ENCODE data around the gene PLK3. TPM values are rescaled to one million over a fixed set of nuclear protein-coding genes. Genes with fewer than 3 reads are reported as not detected.
"Not testable (repeated sequence)": the region's sequence is repeated elsewhere in the genome, so short reads cannot be mapped to it uniquely, and the experiment has no call there.

Gene PLK3
- total RNA-seq, 1 donor from 2014 or later = 11.7 TPM

DNA sequence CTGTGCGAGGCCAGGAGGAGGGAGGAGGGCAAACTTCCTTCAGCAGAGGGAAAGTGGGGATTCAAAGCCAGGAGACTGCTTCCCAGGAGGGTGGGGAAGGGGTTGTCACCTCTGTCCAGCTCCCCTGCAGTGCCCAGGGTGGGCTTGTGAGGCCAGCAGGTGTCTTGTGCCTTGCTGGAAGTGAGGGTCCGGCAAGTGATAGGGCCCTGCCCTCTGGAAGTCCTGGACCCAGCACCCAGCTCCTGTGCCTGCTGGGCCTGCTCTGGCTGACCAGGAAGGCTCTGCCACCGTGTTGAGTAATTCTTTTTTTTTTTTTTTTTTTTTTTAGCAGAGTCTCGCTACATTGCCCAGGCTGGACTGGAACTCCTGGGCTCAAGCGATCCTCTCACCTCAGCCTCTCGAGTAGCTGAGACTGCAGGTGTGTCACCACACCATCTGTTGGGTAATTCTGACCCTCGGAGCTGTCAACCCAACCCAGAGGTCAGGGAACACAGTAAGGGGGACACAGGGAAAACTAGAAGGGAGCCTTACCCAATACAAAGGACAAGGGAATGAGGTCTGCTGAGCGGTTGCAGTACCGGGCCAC, 13.2 kb upstream of the PLK3 start:
- no peak for DNase-seq (ENCODE audit: low read depth in 2 of 2)

DNA sequence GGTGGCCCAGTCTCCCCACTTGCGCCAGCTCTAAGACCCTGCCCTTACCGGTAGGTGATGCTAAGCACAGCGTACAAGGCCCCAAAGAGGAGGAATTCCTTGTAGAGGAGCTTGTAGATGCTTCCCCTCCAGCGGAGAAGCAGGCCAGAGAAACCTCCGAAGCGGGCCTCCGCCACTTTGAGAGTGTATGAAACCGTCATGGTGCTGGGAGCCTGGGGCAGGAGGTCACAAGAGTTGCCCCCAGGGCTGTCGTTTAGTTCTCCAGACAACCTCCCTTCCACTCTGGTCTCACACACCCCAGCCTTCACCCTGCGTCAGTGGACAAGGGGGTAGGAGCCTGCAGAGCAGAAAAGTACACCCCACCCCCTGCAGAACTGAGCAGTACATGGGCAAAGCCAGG, 12.7 kb upstream of the PLK3 start:
- no peak for DNase-seq (ENCODE audit: low read depth in 2 of 2)

- no peak for DNase-seq (ENCODE audit: low read depth in 2 of 2)
These were observed 11.9 kb upstream of the PLK3 start, which contains the start of gene BEST4 for GRCh38 chr1:44788120-44788860. BEST4 (minus strand) TSS chr1:44788170; CDS start chr1:44787705, 465 bp downstream.

- no peak for DNase-seq (ENCODE audit: low read depth in 2 of 2)
These were observed 9.0 kb upstream of the PLK3 start for GRCh38 chr1:44790968-44791801.

DNA sequence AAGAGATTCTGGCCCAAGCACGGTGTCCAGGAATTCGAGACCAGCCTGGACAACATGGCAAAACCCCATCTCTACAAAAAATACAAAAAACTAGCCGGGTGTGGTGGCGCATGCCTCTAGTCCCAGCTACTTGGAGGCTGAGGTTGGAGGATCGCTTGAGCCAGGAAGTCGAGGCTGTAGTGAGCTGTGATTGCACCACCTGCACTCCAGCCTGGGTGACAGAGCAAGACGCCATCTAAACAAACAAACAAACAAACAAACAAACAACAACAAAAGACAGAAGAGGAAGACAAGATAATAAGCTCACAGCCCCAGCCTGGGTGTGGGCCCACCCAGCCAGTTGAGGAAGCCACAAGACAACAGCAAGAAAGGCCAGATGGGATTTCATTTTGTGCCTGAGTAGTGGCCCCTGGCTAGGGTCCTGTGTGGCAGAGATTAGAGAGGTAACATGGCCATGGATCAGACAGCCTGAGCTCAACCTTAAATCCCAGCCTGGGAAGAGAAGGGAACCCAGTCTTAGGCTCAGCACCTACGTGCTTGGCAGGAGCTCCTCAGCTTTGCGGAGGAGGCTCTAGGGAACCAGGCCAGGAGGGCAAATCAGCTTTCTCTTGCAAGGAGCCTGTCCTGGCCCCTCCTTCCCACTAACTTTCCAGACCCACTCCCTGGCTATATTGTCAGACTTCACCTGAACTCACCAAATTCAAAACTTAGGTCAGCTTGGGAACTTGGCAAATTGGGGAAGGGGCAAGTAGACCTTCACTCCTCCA, 7.3 kb upstream of the PLK3 start:
- DNase-seq (ENCODE audit: low read depth in 2 of 2) = no peak

DNA sequence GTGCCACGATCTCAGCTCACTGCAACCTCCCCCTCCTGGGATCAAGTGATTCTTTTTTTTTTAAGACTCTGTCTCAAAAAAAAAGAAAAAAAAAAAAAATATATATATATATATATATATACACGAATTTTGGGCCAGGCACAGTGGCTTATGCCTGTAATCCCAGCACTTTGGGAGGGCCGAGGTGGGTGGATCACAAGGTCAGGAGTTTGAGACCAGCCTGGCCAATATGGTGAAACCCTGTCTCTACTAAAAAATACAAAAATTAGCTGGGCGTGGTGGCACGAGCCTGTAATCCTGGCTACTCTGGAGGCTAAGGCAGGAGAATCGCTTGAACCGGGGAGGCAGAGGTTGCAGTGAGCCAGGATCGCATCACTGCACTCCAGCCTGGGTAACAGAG, 2.3 kb upstream of the PLK3 start:
- DNase-seq (ENCODE audit: low read depth in 2 of 2) = not testable (repeated sequence)

DNA sequence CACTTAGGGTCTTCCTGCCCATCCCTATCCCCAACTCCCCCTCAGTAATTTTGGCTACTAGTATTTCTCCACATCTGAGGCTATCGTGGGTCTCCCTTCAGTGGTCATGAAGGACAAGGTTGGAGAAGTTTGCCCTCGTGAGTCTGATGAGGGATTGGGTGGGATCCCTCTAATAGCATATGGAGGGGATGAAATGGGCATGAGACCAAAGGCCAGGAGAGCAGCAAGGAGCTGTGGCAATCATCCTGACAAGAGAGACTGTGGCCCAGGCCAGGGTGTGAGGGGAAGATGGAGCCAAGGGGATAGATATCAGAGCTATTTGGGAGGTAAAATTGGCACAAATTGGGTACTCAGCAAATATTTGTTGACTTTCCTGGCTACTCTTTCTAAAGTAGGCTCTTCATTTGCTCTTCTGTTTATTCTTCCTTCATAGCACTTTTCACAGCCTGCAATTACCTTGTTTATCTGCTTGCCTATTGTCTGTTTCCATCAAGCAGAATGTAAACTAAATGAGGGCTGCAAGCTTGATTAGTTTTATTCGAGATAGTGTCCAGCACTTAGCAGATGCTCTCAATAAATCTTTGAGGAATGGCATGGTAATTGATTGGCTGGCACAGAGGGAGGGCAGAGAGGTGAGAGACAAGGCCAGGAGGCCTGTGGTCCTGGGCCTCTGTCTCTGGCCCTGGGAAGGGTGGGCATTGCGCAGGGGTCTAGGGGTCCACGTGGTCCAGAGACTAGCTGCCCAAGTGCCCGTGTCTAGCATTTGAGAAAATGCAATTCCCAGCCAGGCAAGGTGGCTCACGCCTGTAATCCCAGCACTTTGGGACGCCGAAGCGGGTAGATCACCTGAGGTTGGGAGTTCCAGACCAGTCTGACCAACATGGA, 1.5 kb upstream of the PLK3 start:
- DNase-seq (ENCODE audit: low read depth in 2 of 2) = no peak

GRCh38 chr1:44801491-44802305, 1.5 kb downstream of the PLK3 start:
- DNase-seq (ENCODE audit: low read depth in 2 of 2) = no peak

DNA sequence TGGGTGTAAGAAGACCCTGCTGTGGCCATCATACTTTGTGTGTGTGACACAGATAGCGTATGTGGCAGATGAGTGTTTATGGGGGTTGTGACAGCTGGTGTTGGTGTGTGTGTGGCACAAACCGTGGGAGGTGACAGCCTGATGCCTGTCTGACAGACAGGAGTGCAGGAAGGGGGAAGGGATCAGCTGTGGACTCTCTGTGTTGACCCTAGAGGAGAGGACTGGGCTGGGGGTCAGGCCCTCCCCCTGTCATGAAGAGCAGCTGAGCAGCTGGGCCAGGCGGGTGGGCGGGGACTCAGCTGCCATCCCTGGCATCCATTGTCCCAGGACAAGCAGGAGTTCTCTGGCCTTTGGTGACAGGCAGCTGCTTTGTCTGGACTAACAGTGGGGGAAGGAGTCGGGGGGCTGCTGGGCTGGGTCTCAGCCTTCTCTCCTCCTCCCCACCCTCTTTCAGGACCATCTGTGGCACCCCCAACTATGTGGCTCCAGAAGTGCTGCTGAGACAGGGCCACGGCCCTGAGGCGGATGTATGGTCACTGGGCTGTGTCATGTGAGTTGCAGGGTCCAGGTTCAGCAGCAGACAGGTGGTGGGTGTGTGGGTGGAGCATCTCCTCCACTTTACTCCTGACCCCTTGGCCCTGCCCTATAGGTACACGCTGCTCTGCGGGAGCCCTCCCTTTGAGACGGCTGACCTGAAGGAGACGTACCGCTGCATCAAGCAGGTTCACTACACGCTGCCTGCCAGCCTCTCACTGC, 2.3 kb downstream of the PLK3 start:
- DNase-seq (ENCODE audit: low read depth in 2 of 2) = peak in 1 of 2 donors; percentile 36

- DNase-seq (ENCODE audit: low read depth in 2 of 2) = no peak
These were observed 2.8 kb downstream of the PLK3 start for GRCh38 chr1:44803062-44803311.

- DNase-seq (ENCODE audit: low read depth in 2 of 2) = no peak
These were observed 3.3 kb downstream of the PLK3 start for GRCh38 chr1:44803312-44804095.

DNA sequence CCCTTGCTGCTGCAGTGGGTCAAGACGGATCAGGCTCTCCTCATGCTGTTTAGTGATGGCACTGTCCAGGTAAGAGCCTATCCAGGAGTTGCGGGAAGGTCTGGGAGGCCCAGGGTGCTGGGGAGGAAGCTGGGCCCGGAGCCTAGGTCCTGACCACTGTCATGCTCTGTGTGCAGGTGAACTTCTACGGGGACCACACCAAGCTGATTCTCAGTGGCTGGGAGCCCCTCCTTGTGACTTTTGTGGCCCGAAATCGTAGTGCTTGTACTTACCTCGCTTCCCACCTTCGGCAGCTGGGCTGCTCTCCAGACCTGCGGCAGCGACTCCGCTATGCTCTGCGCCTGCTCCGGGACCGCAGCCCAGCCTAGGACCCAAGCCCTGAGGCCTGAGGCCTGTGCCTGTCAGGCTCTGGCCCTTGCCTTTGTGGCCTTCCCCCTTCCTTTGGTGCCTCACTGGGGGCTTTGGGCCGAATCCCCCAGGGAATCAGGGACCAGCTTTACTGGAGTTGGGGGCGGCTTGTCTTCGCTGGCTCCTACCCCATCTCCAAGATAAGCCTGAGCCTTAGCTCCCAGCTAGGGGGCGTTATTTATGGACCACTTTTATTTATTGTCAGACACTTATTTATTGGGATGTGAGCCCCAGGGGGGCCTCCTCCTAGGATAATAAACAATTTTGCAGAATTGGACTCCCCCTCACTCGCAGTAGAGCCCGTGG, 5.3 kb downstream of the PLK3 start:
- DNase-seq (ENCODE audit: low read depth in 2 of 2) = no peak

GRCh38 chr1:44806025-44806703, 6.0 kb downstream of the PLK3 start:
- DNase-seq (ENCODE audit: low read depth in 2 of 2) = no peak

DNA sequence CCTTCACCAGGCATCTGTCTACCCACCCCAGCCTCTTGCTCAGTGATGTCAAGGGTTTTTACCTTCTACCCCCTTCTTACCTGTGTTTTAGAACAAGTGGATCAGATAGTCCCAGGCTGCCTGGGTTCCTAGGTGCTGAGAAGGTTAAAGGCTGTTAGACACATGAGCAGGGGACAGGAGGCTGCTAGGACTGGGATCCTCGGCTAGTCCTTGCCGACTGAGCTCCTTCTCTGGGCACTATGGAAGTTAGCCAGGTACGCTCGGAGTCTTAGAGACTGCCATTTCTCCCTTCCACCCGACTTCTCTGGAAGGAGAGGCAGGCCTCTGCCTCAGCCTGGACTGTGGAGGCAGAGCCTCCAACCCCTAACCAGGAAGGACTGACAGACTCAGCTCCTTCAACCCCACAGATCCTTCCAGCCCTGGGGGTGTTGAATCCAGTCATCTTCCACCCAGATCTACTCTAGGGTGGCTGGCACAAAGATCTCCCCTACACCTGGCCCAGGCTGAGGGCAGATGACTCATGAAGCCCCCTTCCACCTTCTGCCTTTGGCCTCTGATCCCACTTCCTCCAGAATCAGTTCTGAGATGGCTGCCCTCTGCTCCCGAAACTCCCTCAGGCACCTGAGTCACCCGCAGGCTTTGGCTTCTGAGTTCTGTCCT, 6.7 kb downstream of the PLK3 start, which contains the start of gene DYNLT4:
Gene DYNLT4 (minus strand): TSS at position 648 of the 660 bp plus-strand sequence. CDS start 683 bp downstream, outside the sequence.
- DNase-seq (ENCODE audit: low read depth in 2 of 2) = no peak

GRCh38 chr1:44807364-44808062, 7.3 kb downstream of the PLK3 start:
- DNase-seq (ENCODE audit: low read depth in 2 of 2) = peak; percentile 100

Data from dermis microvascular lymphatic vessel endothelial cell (primary cell).